ENCODE data around the gene LRMDA.

DNA sequence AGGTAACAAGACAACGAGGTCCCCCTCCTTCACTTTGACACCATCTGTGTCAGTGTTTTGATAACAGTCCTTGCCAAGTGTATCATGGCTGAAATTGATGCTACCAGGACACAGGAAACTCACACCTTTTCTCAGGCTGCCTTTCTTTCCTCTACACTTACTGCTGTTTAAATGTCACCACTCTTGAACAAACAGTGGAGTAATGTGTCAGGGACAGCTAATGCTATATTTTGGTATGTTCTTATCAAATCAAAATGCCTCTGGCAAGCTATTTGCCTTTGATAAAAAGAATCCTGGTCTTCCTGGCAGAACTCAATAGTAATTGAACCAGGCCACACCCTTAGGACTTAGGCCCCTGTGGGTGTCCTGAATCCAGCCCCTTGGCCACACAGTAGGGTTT lies 692.9 kb downstream of the LRMDA start:
- TF ChIP-seq, protein P1, sequence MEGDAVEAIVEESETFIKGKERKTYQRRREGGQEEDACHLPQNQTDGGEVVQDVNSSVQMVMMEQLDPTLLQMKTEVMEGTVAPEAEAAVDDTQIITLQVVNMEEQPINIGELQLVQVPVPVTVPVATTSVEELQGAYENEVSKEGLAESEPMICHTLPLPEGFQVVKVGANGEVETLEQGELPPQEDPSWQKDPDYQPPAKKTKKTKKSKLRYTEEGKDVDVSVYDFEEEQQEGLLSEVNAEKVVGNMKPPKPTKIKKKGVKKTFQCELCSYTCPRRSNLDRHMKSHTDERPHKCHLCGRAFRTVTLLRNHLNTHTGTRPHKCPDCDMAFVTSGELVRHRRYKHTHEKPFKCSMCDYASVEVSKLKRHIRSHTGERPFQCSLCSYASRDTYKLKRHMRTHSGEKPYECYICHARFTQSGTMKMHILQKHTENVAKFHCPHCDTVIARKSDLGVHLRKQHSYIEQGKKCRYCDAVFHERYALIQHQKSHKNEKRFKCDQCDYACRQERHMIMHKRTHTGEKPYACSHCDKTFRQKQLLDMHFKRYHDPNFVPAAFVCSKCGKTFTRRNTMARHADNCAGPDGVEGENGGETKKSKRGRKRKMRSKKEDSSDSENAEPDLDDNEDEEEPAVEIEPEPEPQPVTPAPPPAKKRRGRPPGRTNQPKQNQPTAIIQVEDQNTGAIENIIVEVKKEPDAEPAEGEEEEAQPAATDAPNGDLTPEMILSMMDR (IDR thresholded peaks at IDR 0.05): no peak
- TF ChIP-seq POLR2A (IDR thresholded peaks at IDR 0.05): no peak

Measured in adrenal gland (tissue), 5 donors.